NCI-H748 (cell line): ENCODE results near the gene OR52E6.

ENCODE experiments used
- DNase-seq: peaks from one replicate; lab custom pipeline; 2025; ENCODE audit not compliant: unreplicated experiment; lab: John Stamatoyannopoulos, UW

Gene OR52E6

GRCh38 chr11:5803982-5804381 lies 37.7 kb downstream of the OR52E6 start:
- DNase-seq: no peak

GRCh38 chr11:5796541-5796940 lies 45.2 kb downstream of the OR52E6 start:
- no peak for DNase-seq

DNA sequence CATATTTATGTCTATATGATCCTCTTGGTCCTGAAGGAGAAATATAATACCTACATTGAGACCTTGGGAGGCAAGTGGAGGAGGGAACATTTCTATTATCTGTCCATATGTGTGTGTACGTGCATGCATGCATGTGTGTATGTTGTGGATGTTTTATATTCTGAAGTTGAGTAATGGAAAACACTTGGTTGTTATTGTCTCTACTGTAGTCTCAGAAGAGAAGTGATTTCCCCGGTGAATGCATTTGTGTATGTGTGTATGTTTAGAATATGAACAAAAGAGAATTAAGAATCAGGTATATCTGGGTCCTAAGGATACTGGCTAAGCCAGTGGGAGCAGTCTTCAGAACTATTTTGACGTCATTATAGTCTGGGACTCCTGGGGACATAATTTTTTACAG lies 50.5 kb downstream of the OR52E6 start, which contains the start of gene OR52N1:
TSS of gene OR52N1 (minus strand) at position 101 of the 400 bp plus-strand sequence. CDS start 2,449 bp downstream, outside the sequence.
- DNase-seq: no peak
